ENCODE data around the gene TENM4. TPM values are rescaled to one million over a fixed set of nuclear protein-coding genes. Genes with fewer than 3 reads are reported as not detected.

TENM4 gene
- polyA plus RNA-seq, 3 donors, result 0.31 to 1.7 TPM; not detected in 1

DNA sequence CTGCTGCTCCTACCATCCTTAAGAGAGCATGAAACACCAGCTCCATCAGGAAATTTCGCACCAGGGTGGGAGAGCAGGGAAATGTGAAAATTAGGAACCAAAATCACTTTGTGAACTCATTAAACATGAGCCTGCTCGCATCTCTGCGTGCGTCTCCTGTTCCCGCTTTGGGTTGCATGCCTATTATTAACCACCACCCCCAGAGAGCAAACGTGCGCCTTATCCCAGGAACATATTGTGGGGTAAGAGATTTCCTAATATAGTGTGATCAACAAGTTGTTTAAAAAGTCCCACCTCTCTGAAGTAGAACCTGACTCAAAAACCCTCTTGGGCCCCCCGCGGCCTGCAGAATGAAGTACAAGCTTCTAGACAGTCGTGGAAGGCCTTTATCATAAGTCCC is 115.0 kb downstream of the TENM4 start:
- H2AFZ ChIP-seq (ENCODE audit: insufficient read depth, low read depth, low read length, poor library complexity, severe bottlenecking), result no peak overlapping the region
- WGBS (ENCODE audit: insufficient coverage), result 91% methylated on average over 3 of the region's 10 CpGs
- no peak overlapping the region for H3K27ac Mint-ChIP-seq

DNA sequence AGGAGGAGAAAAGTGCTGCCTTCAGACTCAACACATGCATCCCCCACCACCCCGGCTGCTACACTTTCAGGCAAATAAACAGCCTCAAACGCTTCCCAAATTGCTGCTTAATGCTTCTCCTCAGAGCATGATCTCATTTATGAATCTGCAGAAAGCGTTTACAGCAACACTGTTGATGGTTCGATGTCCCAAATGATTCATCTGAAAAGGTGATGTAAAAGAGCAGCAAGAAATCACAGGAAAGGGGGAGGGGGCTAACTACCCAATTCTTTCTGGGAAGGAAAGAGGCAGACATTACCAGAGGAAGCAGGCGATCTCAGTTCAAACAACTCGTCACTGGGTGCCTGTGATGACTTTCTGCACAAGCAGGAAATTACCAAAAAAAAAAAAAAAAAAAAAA is 119.6 kb downstream of the TENM4 start:
- Histone ChIP-seq H3K9me3 (replicated peaks in 1 of 2; ENCODE audit: control insufficient read depth in 1 of 2, insufficient read depth in 1 of 2, low read length in 2 of 2) (no peaks in the 10 kb centered on the region), H4K20me1 (ENCODE audit: insufficient read depth, low read length) (no peaks in the 10 kb centered on the region), H3K79me2 (ENCODE audit: insufficient read depth, low read length) (no peaks in the 10 kb centered on the region), H3K9ac (ENCODE audit: insufficient read depth, low read length, poor library complexity, severe bottlenecking) (no peak overlapping the region), H2AFZ (ENCODE audit: insufficient read depth, low read depth, low read length, poor library complexity, severe bottlenecking) (no peak overlapping the region), H3K27me3 (ENCODE audit: control insufficient read depth in 2 of 2, insufficient read depth in 2 of 2, low read length in 2 of 2) (no peaks in the 10 kb centered on the region), H3K27ac (ENCODE audit: low read depth in 1 of 2, low read length in 2 of 2) (no peak overlapping the region), H3K36me3 (replicated peaks in 1 of 2; ENCODE audit: control insufficient read depth in 1 of 2, insufficient read depth in 2 of 2, low read length in 2 of 2) (no peaks in the 10 kb centered on the region), H3K4me3 (replicated peaks in 1 of 3; ENCODE audit: low read depth in 2 of 3, low read length in 3 of 3) (no peak overlapping the region), H3K4me1 (ENCODE audit: control insufficient read depth in 1 of 2, insufficient read depth in 2 of 2, low read length in 2 of 2) (no peaks in the 10 kb centered on the region), H3K4me2 (replicated peaks; ENCODE audit: extremely low read depth, low read length, poor library complexity, severe bottlenecking) (no peak overlapping the region)
- 83% methylated on average over 4 of the region's 6 CpGs for WGBS (ENCODE audit: insufficient coverage)
- Mint-ChIP-seq H3K9me3 (peaks cover 0 to 6% (median 0%) of the 10 kb centered on the region in 7 donors), H3K4me3 (no peak overlapping the region), H3K27me3 (ENCODE audit: low read depth in 3 of 3) (peaks cover 0 to 6% (median 3%) of the 10 kb centered on the region in 3 donors), H3K36me3 (no peaks in the 10 kb centered on the region), H3K4me1 (no peaks in the 10 kb centered on the region), H3K27ac (no peak overlapping the region)
- no peak for DNase-seq
- TF ChIP-seq, protein P1, sequence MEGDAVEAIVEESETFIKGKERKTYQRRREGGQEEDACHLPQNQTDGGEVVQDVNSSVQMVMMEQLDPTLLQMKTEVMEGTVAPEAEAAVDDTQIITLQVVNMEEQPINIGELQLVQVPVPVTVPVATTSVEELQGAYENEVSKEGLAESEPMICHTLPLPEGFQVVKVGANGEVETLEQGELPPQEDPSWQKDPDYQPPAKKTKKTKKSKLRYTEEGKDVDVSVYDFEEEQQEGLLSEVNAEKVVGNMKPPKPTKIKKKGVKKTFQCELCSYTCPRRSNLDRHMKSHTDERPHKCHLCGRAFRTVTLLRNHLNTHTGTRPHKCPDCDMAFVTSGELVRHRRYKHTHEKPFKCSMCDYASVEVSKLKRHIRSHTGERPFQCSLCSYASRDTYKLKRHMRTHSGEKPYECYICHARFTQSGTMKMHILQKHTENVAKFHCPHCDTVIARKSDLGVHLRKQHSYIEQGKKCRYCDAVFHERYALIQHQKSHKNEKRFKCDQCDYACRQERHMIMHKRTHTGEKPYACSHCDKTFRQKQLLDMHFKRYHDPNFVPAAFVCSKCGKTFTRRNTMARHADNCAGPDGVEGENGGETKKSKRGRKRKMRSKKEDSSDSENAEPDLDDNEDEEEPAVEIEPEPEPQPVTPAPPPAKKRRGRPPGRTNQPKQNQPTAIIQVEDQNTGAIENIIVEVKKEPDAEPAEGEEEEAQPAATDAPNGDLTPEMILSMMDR (IDR thresholded peaks at IDR 0.05), result no peak
- intact Hi-C loops (cut with micrococcal nuclease), result no loop called here

More for the DNA sequence above, 115.0 kb downstream of the TENM4 start:
- H3K4me3 Mint-ChIP-seq, result no peak overlapping the region
- Histone ChIP-seq H3K27me3 (ENCODE audit: control insufficient read depth in 2 of 2, insufficient read depth in 2 of 2, low read length in 2 of 2) (no peaks in the 10 kb centered on the region), H3K4me3 (replicated peaks in 1 of 3; ENCODE audit: low read depth in 2 of 3, low read length in 3 of 3) (no peak overlapping the region), H3K9me3 (replicated peaks in 1 of 2; ENCODE audit: control insufficient read depth in 1 of 2, insufficient read depth in 1 of 2, low read length in 2 of 2) (no peaks in the 10 kb centered on the region), H3K4me2 (replicated peaks; ENCODE audit: extremely low read depth, low read length, poor library complexity, severe bottlenecking) (no peak overlapping the region), H3K9ac (ENCODE audit: insufficient read depth, low read length, poor library complexity, severe bottlenecking) (no peak overlapping the region), H3K27ac (ENCODE audit: low read depth in 1 of 2, low read length in 2 of 2) (no peak overlapping the region), H4K20me1 (ENCODE audit: insufficient read depth, low read length) (no peaks in the 10 kb centered on the region), H3K79me2 (ENCODE audit: insufficient read depth, low read length) (no peaks in the 10 kb centered on the region), H3K36me3 (replicated peaks in 1 of 2; ENCODE audit: control insufficient read depth in 1 of 2, insufficient read depth in 2 of 2, low read length in 2 of 2) (no peaks in the 10 kb centered on the region), H3K4me1 (ENCODE audit: control insufficient read depth in 1 of 2, insufficient read depth in 2 of 2, low read length in 2 of 2) (no peaks in the 10 kb centered on the region)
- TF ChIP-seq, protein P1 (IDR thresholded peaks at IDR 0.05), result no peak
- no peak for DNase-seq
- H3K36me3 Mint-ChIP-seq, result no peaks in the 10 kb centered on the region
- intact Hi-C loops (cut with micrococcal nuclease), result no loop called here
- peaks cover 1 to 3% (median 1%) of the 10 kb centered on the region in 3 donors for H3K27me3 Mint-ChIP-seq (ENCODE audit: low read depth in 3 of 3)
- H3K9me3 Mint-ChIP-seq, result peaks cover 0 to 2% (median 0%) of the 10 kb centered on the region in 7 donors
- H3K4me1 Mint-ChIP-seq, result no peaks in the 10 kb centered on the region

Data from CD14-positive monocyte (primary cell).